ENCODE data around the gene PIR.

The PIR gene

GRCh38 chrX:15498741-15499140 lies 5.6 kb upstream of the PIR start:
- TF ChIP-seq SP2 (tag by site-specific recombination; IDR thresholded peaks at IDR 0.05) (no peak), ZBTB10 (tag by site-specific recombination; IDR thresholded peaks at IDR 0.05) (no peak), ZBTB11 (tag by site-specific recombination; conservative IDR thresholded peaks at IDR 0.05; ENCODE audit: low read depth) (no peak), KLF17 (tag by site-specific recombination; IDR thresholded peaks at IDR 0.05) (no peak), ZNF48 (tag by site-specific recombination; IDR thresholded peaks at IDR 0.05) (no peak)
- no peaks in the 10 kb centered on the region for H3K36me3 ChIP-seq (ENCODE audit: control insufficient read depth in 2 of 2, insufficient read depth in 1 of 2, low read length in 2 of 2)
- H3K4me1 ChIP-seq (ENCODE audit: control insufficient read depth, insufficient read depth, low read length) = no peaks in the 10 kb centered on the region
- no peak overlapping the region for H3K4me3 ChIP-seq (ENCODE audit: low read depth, low read length)
- H3K27ac ChIP-seq (ENCODE audit: extremely low read depth, low read depth, low read length) = no peak overlapping the region
- H3K9me3 ChIP-seq (ENCODE audit: control insufficient read depth, insufficient read depth, low read depth, low read length) = no peaks in the 10 kb centered on the region
- CTCF ChIA-PET = interaction anchor here (0.5 to 2.3 kb wide), 23 partner anchors 8 to 1217 kb away, joined by 3 to 14 read pairs (median 5); no protein-coding TSS in a partner anchor
- POLR2A ChIA-PET = interaction anchor here (0.6 kb wide), 1 partner anchor 988 kb away, joined by 3 read pairs; no protein-coding TSS in a partner anchor

GRCh38 chrX:15497865-15498264 lies 4.7 kb upstream of the PIR start:
- H3K4me3 ChIP-seq (ENCODE audit: low read depth, low read length) = no peak overlapping the region
- ChIA-PET CTCF (interaction anchor here (0.7 to 2.3 kb wide), 19 partner anchors 9 to 177 kb away, joined by 3 to 14 read pairs (median 5); no protein-coding TSS in a partner anchor), POLR2A (no interaction called here)

More at GRCh38 chrX:15497865-15498264, 4.7 kb upstream of the PIR start:
- Histone ChIP-seq H3K4me1 (ENCODE audit: control insufficient read depth, insufficient read depth, low read length) (no peaks in the 10 kb centered on the region), H3K27ac (ENCODE audit: extremely low read depth, low read depth, low read length) (no peak overlapping the region), H3K9me3 (ENCODE audit: control insufficient read depth, insufficient read depth, low read depth, low read length) (no peaks in the 10 kb centered on the region), H3K36me3 (ENCODE audit: control insufficient read depth in 2 of 2, insufficient read depth in 1 of 2, low read length in 2 of 2) (no peaks in the 10 kb centered on the region)
- TF ChIP-seq BCL6B (tag by site-specific recombination; IDR thresholded peaks at IDR 0.05) = no peak
- no peak for TF ChIP-seq RBAK (tag by site-specific recombination; IDR thresholded peaks at IDR 0.05)
- TF ChIP-seq CTCF (tag by site-specific recombination; IDR thresholded peaks at IDR 0.05) = 0 out of 2 replicates have a peak, but pooled peaks have one; percentile 37
- peak; percentile 81 for TF ChIP-seq ZNF654 (tag by site-specific recombination; IDR thresholded peaks at IDR 0.05; ENCODE audit: low read depth)

Measured in HEK293 (cell line).